NB4 (cell line): Measurements from ENCODE around the gene TEKTIP1.

Source experiments
- POLR2A ChIP-seq: IDR thresholded peaks from 2 replicates; pipeline ENCODE4 v1.6.1; 2011; ENCODE audit warnings: mild to moderate bottlenecking; ENCODE audit not compliant: insufficient read length; ENCODE audit errors: extremely low read depth
- TF ChIP-seq, protein P1 (sequence below): IDR thresholded peaks from one replicate; pipeline ENCODE4 v1.5.1; 2012; ENCODE audit warnings: low read depth, low read length

DNA sequence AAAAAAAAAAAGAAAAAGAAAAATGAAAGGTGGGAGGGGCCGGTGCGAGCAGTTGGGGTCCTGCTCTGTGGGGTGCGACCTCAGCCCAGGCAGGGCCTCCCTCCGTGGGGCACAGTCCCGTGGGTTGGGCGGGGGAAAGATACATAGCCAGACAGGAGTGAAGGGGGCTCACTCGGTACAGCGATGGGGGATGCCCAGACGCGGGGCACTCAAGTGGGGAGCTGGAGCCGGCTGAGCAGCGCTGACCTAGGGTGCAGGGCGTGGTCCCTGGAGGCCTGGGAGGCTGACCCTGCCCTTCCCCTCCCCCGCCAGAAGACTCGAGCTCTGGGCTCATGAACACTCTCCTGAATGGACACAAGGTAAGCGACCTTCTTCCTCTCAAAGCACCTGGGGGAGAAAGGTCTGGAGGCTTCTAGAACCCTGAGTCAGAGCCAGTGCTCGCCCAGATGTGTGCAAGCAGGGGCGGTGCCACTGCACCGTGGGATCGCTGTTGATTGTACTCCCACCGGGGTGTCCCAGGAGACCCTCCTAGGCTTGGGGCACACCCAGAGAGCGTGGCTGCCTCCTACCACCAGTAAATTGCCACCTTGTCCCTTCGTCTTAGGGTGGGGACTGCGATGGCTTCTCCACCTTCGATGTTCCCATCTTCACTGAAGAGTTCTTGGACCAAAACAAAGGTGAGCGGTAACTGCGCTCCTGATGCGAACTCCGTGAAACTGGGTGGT, 37.1 kb downstream of the TEKTIP1 start:
- TF ChIP-seq, protein P1, sequence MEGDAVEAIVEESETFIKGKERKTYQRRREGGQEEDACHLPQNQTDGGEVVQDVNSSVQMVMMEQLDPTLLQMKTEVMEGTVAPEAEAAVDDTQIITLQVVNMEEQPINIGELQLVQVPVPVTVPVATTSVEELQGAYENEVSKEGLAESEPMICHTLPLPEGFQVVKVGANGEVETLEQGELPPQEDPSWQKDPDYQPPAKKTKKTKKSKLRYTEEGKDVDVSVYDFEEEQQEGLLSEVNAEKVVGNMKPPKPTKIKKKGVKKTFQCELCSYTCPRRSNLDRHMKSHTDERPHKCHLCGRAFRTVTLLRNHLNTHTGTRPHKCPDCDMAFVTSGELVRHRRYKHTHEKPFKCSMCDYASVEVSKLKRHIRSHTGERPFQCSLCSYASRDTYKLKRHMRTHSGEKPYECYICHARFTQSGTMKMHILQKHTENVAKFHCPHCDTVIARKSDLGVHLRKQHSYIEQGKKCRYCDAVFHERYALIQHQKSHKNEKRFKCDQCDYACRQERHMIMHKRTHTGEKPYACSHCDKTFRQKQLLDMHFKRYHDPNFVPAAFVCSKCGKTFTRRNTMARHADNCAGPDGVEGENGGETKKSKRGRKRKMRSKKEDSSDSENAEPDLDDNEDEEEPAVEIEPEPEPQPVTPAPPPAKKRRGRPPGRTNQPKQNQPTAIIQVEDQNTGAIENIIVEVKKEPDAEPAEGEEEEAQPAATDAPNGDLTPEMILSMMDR, result no peak
- TF ChIP-seq POLR2A, result no peak
